ENCODE measurements around the gene HCST.

DNA sequence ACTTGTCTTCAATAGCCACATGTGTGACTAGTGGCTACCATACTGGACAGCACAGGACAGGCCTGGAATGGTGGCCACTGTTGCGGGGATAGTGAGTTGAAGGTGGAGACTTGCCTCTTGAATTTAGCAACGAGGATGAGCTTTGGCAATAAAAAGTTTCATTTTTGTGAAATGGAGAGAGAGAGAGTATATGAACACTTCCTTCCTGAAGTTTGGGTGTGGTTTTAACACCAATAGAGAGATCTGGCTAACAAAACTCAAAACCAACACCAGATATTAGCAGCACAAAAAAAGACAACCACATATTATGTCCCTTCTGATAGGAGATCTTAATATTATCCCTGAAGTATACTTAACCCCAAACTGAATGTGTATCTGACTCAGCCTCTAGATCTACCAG is 27.5 kb downstream of the HCST start:
- no peak for TF ChIP-seq POLR2A (IDR thresholded peaks at IDR 0.05; ENCODE audit: low read depth, low read length)
- TF ChIP-seq POLR2AphosphoS5 (IDR thresholded peaks at IDR 0.05; ENCODE audit: low read depth, low read length), result no peak

Data from GM12892 (cell line).